Tibial artery (tissue), 4 donors: ENCODE measurements around the gene RAET1G.

Experiments used
- DNase-seq, 2 donors: peaks; one replicate each; pipeline ENCODE4 v3.0.0-alpha.2; 2019
- H3K27ac ChIP-seq, 2 donors: fragments of 200-600 bp; sonication (generic) in 1 of 2; 1 replicate in 1 of 2; 2 replicates in 1 of 2; pipeline ENCODE4 v1.5.1; 2018 to 2019; ENCODE audit warnings: mild to moderate bottlenecking in 1 of 2
- H3K27me3 ChIP-seq, 2 donors: fragments of 200-600 bp; sonication (generic) in 1 of 2; one replicate each; pipeline versions ENCODE4 v1.5.1 to v1.6.0; 2016 to 2019
- H3K36me3 ChIP-seq, 3 donors: fragments of 200-600 bp; sonication (generic) in 2 of 3; one replicate each; pipeline ENCODE4 v1.5.1; 2016 to 2019; ENCODE audit warnings: mild to moderate bottlenecking in 2 of 3
- H3K4me1 ChIP-seq, 4 donors: fragments of 200-600 bp; sonication (generic) in 2 of 4; 1 replicate in 3 of 4; 2 replicates in 1 of 4; pipeline ENCODE4 v1.5.1; 2016 to 2019
- H3K4me3 ChIP-seq, 2 donors: fragments of 200-600 bp; sonication (generic) in 1 of 2; 1 replicate in 1 of 2; 2 replicates in 1 of 2; pipeline ENCODE4 v1.5.1; 2018 to 2019; ENCODE audit warnings: mild to moderate bottlenecking in 2 of 2
- H3K9me3 ChIP-seq, 3 donors: fragments of 200-600 bp; sonication (generic) in 1 of 3; one replicate each; pipeline ENCODE4 v1.5.1; 2016 to 2019
- intact Hi-C: fragments of 100-400 bp; cut with DNase I; formaldehyde crosslinking; loops from one replicate; pipeline ENCODE4 v1.15.0; 2023; ENCODE audit warnings: low total_unique reads
- TF ChIP-seq, protein P1 (sequence below), 2 experiments: fragments of 200-600 bp in 1 of 2; fragments of 450-650 bp in 1 of 2; IDR thresholded peaks; one replicate each; pipeline ENCODE4 v1.5.1; 2017 to 2019; ENCODE audit warnings: antibody characterized with exemption in 2 of 2, mild to moderate bottlenecking in 1 of 2, moderate library complexity in 1 of 2

The RAET1G gene

GRCh38 chr6:149884215-149884614 lies 38.7 kb downstream of the RAET1G start:
- H3K27me3 ChIP-seq, result no peaks in the 10 kb centered on the region
- no peaks in the 10 kb centered on the region for H3K9me3 ChIP-seq
- intact Hi-C loops, result no loop called here
- TF ChIP-seq, protein P1, sequence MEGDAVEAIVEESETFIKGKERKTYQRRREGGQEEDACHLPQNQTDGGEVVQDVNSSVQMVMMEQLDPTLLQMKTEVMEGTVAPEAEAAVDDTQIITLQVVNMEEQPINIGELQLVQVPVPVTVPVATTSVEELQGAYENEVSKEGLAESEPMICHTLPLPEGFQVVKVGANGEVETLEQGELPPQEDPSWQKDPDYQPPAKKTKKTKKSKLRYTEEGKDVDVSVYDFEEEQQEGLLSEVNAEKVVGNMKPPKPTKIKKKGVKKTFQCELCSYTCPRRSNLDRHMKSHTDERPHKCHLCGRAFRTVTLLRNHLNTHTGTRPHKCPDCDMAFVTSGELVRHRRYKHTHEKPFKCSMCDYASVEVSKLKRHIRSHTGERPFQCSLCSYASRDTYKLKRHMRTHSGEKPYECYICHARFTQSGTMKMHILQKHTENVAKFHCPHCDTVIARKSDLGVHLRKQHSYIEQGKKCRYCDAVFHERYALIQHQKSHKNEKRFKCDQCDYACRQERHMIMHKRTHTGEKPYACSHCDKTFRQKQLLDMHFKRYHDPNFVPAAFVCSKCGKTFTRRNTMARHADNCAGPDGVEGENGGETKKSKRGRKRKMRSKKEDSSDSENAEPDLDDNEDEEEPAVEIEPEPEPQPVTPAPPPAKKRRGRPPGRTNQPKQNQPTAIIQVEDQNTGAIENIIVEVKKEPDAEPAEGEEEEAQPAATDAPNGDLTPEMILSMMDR (IDR thresholded peaks at IDR 0.05), result no peak
- DNase-seq, result no peak
- H3K4me1 ChIP-seq, result peaks cover 0 to 10% (median 4%) of the 10 kb centered on the region in 4 donors
- H3K4me3 ChIP-seq, result no peak overlapping the region
- H3K27ac ChIP-seq, result no peak overlapping the region
- H3K36me3 ChIP-seq, result no peaks in the 10 kb centered on the region

DNA sequence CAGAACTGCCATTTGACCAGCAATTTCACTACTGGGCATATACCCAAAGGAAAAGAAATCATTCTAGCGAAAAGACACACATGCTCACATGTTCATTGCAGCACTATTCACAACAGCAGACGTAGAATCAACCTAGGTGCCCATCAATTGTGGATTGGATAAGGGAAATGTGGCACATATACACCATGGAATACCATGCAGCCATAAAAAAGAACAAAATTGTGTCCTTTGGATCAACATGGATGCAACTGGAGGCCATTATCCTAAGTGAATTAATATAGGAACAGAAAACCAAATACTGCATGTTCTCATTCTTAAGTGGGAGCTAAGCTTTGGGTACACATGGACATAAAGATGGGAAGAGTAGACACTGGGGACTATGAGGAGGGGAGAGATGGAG lies 41.1 kb downstream of the RAET1G start:
- DNase-seq, result no peak
- H3K36me3 ChIP-seq, result no peaks in the 10 kb centered on the region
- peaks cover 0 to 10% (median 4%) of the 10 kb centered on the region in 4 donors for H3K4me1 ChIP-seq
- TF ChIP-seq, protein P1 (IDR thresholded peaks at IDR 0.05), result no peak
- H3K9me3 ChIP-seq, result no peaks in the 10 kb centered on the region
- no peak overlapping the region for H3K27ac ChIP-seq
- H3K27me3 ChIP-seq, result no peaks in the 10 kb centered on the region
- intact Hi-C loops, result no loop called here
- no peak overlapping the region for H3K4me3 ChIP-seq

- H3K36me3 ChIP-seq, result no peaks in the 10 kb centered on the region
- intact Hi-C loops, result no loop called here
- no peak overlapping the region for H3K4me3 ChIP-seq
- no peak overlapping the region for H3K27ac ChIP-seq
- H3K4me1 ChIP-seq, result peaks cover 0 to 10% (median 4%) of the 10 kb centered on the region in 4 donors
- DNase-seq, result no peak
- H3K9me3 ChIP-seq, result no peaks in the 10 kb centered on the region
- no peaks in the 10 kb centered on the region for H3K27me3 ChIP-seq
- TF ChIP-seq, protein P1 (IDR thresholded peaks at IDR 0.05), result no peak
These were observed 41.7 kb downstream of the RAET1G start for GRCh38 chr6:149881066-149881766.

DNA sequence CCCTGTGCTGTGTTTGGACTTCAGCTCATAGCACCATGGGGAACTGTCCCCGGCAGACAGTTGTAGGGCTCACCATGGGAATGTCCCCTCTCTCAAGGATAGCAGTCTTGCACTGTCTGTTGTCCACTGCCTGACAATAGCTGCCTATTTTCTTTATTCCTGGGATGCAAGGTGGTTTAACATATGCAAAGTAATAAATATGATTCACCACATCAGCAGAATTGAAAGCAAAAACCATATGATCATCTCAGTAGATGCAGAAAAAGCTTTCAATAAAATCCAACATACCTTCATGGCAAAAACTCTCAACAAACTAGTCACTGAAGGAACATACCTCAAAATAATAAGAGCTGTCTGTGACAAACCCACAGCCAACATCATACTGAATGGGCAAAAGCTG lies 45.3 kb downstream of the RAET1G start:
- Histone ChIP-seq H3K4me3 (no peak overlapping the region), H3K27ac (no peak overlapping the region)
- intact Hi-C loops, result no loop called here

DNA sequence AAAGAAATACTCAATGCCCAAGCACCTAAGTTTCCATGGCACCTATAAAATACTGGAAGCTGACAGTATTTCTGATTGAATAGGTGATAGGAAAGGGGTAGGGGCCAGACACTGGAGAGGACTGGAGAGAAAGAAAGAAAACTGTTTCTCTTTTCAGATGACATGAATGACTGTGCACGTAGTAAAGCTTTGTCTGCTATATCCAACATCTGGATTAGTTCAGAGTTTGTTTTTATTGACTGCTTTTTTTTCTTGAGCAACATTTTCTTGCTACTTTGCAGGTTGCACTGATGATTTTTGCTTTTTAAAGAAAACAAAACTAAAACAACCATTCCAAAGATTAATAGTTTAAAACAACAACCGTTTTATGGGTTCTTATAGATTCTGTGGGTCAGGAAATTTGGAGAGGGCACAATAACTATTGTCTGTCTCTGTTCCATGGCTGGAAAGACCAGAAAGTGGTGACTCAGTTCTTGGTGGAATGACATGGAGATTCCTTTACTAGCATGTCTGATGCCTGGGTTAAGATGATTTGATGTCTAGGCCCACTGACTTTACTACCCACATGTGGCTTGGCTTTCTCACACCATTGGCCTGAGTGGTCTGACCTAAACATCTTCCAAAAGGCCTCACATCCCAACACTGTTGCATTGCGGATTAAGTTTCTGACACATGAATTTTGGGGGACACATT lies 46.5 kb downstream of the RAET1G start:
- Histone ChIP-seq H3K36me3 (no peaks in the 10 kb centered on the region), H3K4me1 (no peaks in the 10 kb centered on the region), H3K9me3 (no peaks in the 10 kb centered on the region), H3K4me3 (no peak overlapping the region), H3K27ac (no peak overlapping the region), H3K27me3 (no peaks in the 10 kb centered on the region)
- TF ChIP-seq, protein P1 (IDR thresholded peaks at IDR 0.05), result no peak
- DNase-seq, result no peak
- intact Hi-C loops, result no loop called here

More for the DNA sequence above, 45.3 kb downstream of the RAET1G start:
- H3K9me3 ChIP-seq, result no peaks in the 10 kb centered on the region
- H3K36me3 ChIP-seq, result no peaks in the 10 kb centered on the region
- TF ChIP-seq, protein P1 (IDR thresholded peaks at IDR 0.05), result no peak
- H3K4me1 ChIP-seq, result no peaks in the 10 kb centered on the region
- H3K27me3 ChIP-seq, result no peaks in the 10 kb centered on the region
- DNase-seq, result no peak
